Gastroesophageal sphincter (tissue), 4 donors: ENCODE data around the gene CNIH1. TPM values are rescaled to one million over a fixed set of nuclear protein-coding genes. Genes with fewer than 3 reads are reported as not detected.

Source experiments
- ATAC-seq: fragments of 150-250 bp; one replicate; pipeline ENCODE4 v1.9.1; 2016; ENCODE audit warnings: mild to moderate bottlenecking, moderate library complexity
- H3K27ac ChIP-seq, 4 donors: fragments of 200-600 bp; sonication (generic) in 3 of 4; 1 replicate in 3 of 4; 2 replicates in 1 of 4; pipeline ENCODE4 v1.5.1; 2016 to 2019
- H3K27me3 ChIP-seq: fragments of 200-600 bp; sonication (generic); one replicate; pipeline ENCODE4 v1.5.1; 2019
- H3K36me3 ChIP-seq, 2 donors: fragments of 200-600 bp; sonication (generic); one replicate each; pipeline ENCODE4 v1.5.1; 2019; ENCODE audit warnings: control low read depth in 1 of 2
- H3K4me1 ChIP-seq, 3 donors: fragments of 200-600 bp; sonication (generic); 1 replicate in 2 of 3; 2 replicates in 1 of 3; pipeline ENCODE4 v1.5.1; 2016 to 2019; ENCODE audit warnings: control low read depth in 2 of 3
- H3K4me3 ChIP-seq, 2 donors: fragments of 200-600 bp; sonication (generic); one replicate each; pipeline ENCODE4 v1.5.1; 2019; ENCODE audit warnings: mild to moderate bottlenecking in 1 of 2, moderate library complexity in 1 of 2
- H3K9me3 ChIP-seq, 3 donors: fragments of 200-600 bp; sonication (generic); one replicate each; pipeline ENCODE4 v1.5.1; 2017 to 2019; ENCODE audit warnings: control low read depth in 2 of 3
- CTCF ChIP-seq, 4 experiments: fragments of 200-600 bp in 2 of 4; fragments of 450-650 bp in 2 of 4; sonication (generic) in 1 of 4; IDR thresholded peaks; one replicate each; pipeline ENCODE4 v1.5.1; 2017 to 2019; ENCODE audit warnings: antibody characterized with exemption in 4 of 4, mild to moderate bottlenecking in 2 of 4, moderate library complexity in 2 of 4
- EP300 ChIP-seq: sonication (generic); formaldehyde crosslinking; IDR thresholded peaks from one replicate; pipeline ENCODE4 v1.6.1; 2017; ENCODE audit warnings: antibody characterized with exemption, mild to moderate bottlenecking
- POLR2A ChIP-seq, 2 donors: fragments of 450-650 bp; IDR thresholded peaks; one replicate each; pipeline ENCODE4 v1.6.1; 2017; ENCODE audit warnings: antibody characterized with exemption in 2 of 2, mild to moderate bottlenecking in 2 of 2, moderate library complexity in 1 of 2
- POLR2AphosphoS5 ChIP-seq: sonication (generic); formaldehyde crosslinking; IDR thresholded peaks from one replicate; pipeline ENCODE4 v1.6.1; 2017; ENCODE audit warnings: antibody characterized with exemption
- WGBS, 2 donors: methylation state at CpG; one replicate each; pipeline ENCODE4 v1.1.5; 2018; ENCODE audit warnings: low coverage in 1 of 2; 5-methylcytosine and 5-hydroxymethylcytosine counted together
- total RNA-seq, 4 donors: library from RNA; depleted of rRNA; stranded (reverse); fragments of >200 nt; gene quantifications; one replicate each; pipeline ENCODE4 v1.1.0, GENCODE V29; 2016

The CNIH1 gene
- total RNA-seq, 4 donors from 2014 or later = 96.8 to 179 (median 127) TPM

GRCh38 chr14:54483073-54483745 lies 42.0 kb upstream of the CNIH1 start:
- no peak overlapping the region for H3K4me3 ChIP-seq
- no peak for ATAC-seq
- H3K27me3 ChIP-seq = no peaks in the 10 kb centered on the region
- H3K4me1 ChIP-seq = peaks cover 0 to 56% (median 3%) of the 10 kb centered on the region in 3 donors
- H3K27ac ChIP-seq = no peak overlapping the region
- TF ChIP-seq POLR2A (IDR thresholded peaks at IDR 0.05) (no peak), CTCF (IDR thresholded peaks at IDR 0.05) (no peak), POLR2AphosphoS5 (no peak), EP300 (no peak)
- 74 to 75% methylated on average over 6 to 8 of the region's 8 CpGs for WGBS, 2 donors
- peaks cover 0 to 37% of the 10 kb centered on the region in 2 donors for H3K36me3 ChIP-seq
- no peaks in the 10 kb centered on the region for H3K9me3 ChIP-seq

- Histone ChIP-seq H3K4me1 (peaks cover 0 to 41% (median 0%) of the 10 kb centered on the region in 3 donors), H3K36me3 (peaks cover 0 to 37% of the 10 kb centered on the region in 2 donors), H3K9me3 (no peaks in the 10 kb centered on the region), H3K27me3 (no peaks in the 10 kb centered on the region), H3K27ac (no peak overlapping the region), H3K4me3 (no peak overlapping the region)
- TF ChIP-seq POLR2AphosphoS5 (no peak), POLR2A (IDR thresholded peaks at IDR 0.05) (no peak), CTCF (IDR thresholded peaks at IDR 0.05) (no peak), EP300 (no peak)
- 89 to 95% methylated on average over 2 of the region's 2 CpGs for WGBS, 2 donors
- no peak for ATAC-seq
Observed at GRCh38 chr14:54481695-54482094, 40.5 kb upstream of the CNIH1 start.

- ATAC-seq = no peak
- Histone ChIP-seq H3K27me3 (no peaks in the 10 kb centered on the region), H3K27ac (no peak overlapping the region), H3K4me1 (peaks cover 0 to 38% (median 0%) of the 10 kb centered on the region in 3 donors), H3K9me3 (no peaks in the 10 kb centered on the region), H3K4me3 (no peak overlapping the region), H3K36me3 (peaks cover 0 to 37% of the 10 kb centered on the region in 2 donors)
- no peak for TF ChIP-seq CTCF (IDR thresholded peaks at IDR 0.05)
- no peak for TF ChIP-seq POLR2A (IDR thresholded peaks at IDR 0.05)
- no peak for TF ChIP-seq EP300
- WGBS, 2 donors = 81 to 90% methylated on average over 4 of the region's 4 CpGs
Observed at GRCh38 chr14:54480830-54481562, 39.8 kb upstream of the CNIH1 start.

GRCh38 chr14:54478636-54479215 lies 37.6 kb upstream of the CNIH1 start:
- peaks cover 0 to 42% (median 0%) of the 10 kb centered on the region in 3 donors for H3K4me1 ChIP-seq
- no peak for ATAC-seq
- H3K36me3 ChIP-seq = peaks cover 0 to 37% of the 10 kb centered on the region in 2 donors
- H3K27ac ChIP-seq = no peak overlapping the region
- no peaks in the 10 kb centered on the region for H3K9me3 ChIP-seq
- 54 to 55% methylated on average over 2 to 3 of the region's 3 CpGs for WGBS, 2 donors
- TF ChIP-seq POLR2AphosphoS5 (no peak), POLR2A (IDR thresholded peaks at IDR 0.05) (no peak), CTCF (IDR thresholded peaks at IDR 0.05) (no peak), EP300 (no peak)
- H3K27me3 ChIP-seq = no peaks in the 10 kb centered on the region
- H3K4me3 ChIP-seq = no peak overlapping the region
